ENCODE data around the gene BORCS6.

BORCS6 gene

DNA sequence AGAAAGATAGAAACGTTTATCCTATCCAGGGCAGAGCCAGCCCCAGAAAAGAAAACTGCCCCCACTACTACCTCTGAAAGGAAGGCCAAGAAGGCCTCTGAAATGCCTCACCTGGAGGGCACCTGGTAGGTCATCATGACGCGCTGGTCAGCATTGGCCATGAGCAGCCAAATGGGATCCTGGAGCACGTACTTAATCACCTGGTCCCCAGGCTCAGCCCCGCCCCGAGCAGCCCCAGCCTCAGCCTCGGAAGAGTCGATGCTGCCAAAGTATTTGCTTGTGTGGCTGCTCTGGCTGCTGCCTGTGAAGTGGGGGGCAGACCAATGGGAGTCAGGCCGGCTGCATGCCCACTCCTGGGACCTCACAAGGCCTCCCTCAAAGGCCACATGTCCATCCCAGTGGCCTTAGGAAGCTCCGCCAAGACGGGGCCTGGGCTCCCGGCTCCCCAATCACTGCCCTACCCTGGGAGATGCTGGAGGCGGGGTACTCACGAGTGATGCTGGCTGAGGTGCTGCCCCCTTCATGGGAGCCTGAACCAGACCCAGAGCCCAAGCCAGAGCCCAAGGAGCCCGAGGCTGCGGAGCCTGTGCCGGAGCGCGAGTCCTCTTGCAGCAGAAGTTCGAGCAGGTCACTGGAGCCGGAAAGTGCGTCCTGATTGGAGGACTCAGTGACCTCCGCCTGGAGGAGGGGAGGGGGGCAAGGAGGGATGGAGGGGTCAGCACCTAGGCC lies 47.7 kb downstream of the BORCS6 start:
- DNase-seq (ENCODE audit: low read depth): no peak

DNA sequence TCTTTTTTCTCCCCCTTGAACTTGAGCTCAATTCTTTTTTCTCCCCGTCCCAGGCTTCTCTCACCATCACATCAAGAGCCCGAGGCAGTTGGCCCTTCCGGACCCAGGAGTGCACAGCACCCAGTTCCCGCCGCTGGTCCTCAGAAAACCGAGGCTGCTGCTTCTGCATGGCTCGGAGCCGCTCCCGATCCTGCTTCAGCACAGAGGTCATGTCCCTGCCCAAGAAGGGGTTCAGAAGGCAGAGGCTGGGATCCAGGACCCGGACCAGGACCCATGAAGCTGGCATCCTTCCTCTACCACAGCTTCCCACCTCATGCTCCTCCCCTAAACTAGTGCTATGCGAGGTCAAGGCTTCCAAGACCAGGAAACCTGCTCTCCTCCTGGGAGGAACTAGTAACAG lies 48.2 kb downstream of the BORCS6 start:
- no peak for DNase-seq (ENCODE audit: low read depth)

DNA sequence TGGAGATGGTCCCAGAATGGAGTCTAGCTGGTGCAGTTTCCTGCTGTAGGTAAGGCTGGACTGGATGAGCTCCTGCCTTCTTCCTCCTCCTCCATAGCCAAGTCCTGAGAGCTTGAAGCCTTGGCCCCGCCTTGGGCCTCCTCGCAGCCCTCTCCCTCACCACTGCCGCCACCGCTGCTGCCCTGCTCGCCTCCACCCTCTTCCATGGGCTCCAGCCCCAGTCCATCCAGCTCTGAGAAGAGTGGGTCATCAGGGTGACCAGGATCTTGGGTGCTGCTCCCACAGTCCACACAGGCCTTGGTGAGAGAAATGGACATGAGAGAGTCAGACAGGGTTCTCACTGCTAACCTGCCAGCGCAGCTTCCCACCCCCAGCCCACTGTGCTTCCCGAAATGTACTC lies 48.9 kb downstream of the BORCS6 start:
- DNase-seq (ENCODE audit: low read depth): no peak

DNA sequence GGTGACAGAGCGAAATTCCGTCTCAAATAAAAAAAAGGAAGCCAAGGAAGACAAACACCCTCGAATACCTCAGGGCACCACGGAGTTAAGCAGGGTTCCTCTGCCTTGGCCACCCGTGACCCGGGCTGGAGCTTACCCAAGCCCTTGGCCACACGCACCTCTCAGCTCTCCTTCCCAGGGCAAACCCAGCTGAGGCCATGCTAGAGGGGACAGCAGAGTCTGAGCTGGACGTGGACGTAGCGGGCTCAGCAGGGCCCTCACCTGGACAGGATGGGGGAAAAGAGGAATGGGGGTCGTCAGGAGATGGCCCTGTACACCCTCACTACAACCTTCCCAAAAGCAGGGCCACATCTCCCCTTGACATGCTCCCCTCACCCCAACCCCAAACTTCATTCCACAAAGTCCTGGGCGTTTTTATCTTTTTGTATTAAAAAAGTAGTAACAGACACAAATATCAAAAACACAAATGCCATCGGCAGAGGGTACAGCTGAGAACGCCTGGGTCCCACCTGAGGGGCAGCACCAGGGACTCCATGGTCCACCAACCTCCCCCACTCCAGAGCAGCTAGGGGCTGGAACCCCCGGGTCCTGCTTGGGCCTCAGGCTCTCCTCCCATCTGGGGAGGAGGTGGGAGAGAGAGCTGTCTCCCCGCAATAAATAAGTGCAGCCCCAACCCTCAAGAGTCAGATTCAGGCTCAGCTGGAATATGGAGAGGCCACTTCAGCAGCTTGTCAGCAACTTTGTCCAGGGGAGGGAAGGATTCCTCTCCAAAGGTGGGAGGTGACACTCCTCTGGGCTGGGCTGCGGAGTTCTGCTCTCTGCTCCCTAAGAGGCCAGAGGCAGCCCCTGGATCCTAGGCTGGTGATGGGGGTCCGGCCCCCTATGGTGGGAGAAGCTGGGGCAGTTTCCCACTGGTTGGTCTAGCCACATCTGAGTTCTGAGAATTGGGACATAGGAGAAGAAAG lies 49.6 kb downstream of the BORCS6 start:
- no peak for DNase-seq (ENCODE audit: low read depth)

GRCh38 chr17:8138672-8139371 lies 51.2 kb downstream of the BORCS6 start:
- DNase-seq (ENCODE audit: low read depth): peak; percentile 95

- DNase-seq (ENCODE audit: low read depth): no peak
These were observed 51.7 kb downstream of the BORCS6 start for GRCh38 chr17:8138374-8138671.

All from stromal cell of bone marrow (primary cell).